ENCODE data around the gene ZDHHC13.

The ZDHHC13 gene

GRCh38 chr11:19116971-19117759, at the start of gene ZDHHC13:
TSS of gene ZDHHC13 (plus strand) at chr11:19117168. CDS start at chr11:19117250, 82 bp downstream.
- peak; percentile 91 for DNase-seq (ENCODE audit: low read depth)

- DNase-seq (ENCODE audit: low read depth) = peak; percentile 31
Measured at GRCh38 chr11:19071255-19071654, 45.7 kb upstream of the ZDHHC13 start.

GRCh38 chr11:19072464-19072863, 44.5 kb upstream of the ZDHHC13 start:
- DNase-seq (ENCODE audit: low read depth) = no peak

GRCh38 chr11:19073454-19074415, 43.2 kb upstream of the ZDHHC13 start:
- DNase-seq (ENCODE audit: low read depth) = no peak

- no peak for DNase-seq (ENCODE audit: low read depth)
Measured at GRCh38 chr11:19075636-19076035, 41.3 kb upstream of the ZDHHC13 start.

GRCh38 chr11:19076744-19077589, 40.0 kb upstream of the ZDHHC13 start:
- peak; percentile 48 for DNase-seq (ENCODE audit: low read depth)

GRCh38 chr11:19077965-19078364, 39.0 kb upstream of the ZDHHC13 start:
- no peak for DNase-seq (ENCODE audit: low read depth)

GRCh38 chr11:19079643-19080440, 37.1 kb upstream of the ZDHHC13 start:
- no peak for DNase-seq (ENCODE audit: low read depth)

GRCh38 chr11:19080579-19080993, 36.4 kb upstream of the ZDHHC13 start:
- no peak for DNase-seq (ENCODE audit: low read depth)

GRCh38 chr11:19083166-19083565, 33.8 kb upstream of the ZDHHC13 start:
- DNase-seq (ENCODE audit: low read depth) = no peak

- DNase-seq (ENCODE audit: low read depth) = no peak
Measured at GRCh38 chr11:19084661-19085315, 32.2 kb upstream of the ZDHHC13 start.

- no peak for DNase-seq (ENCODE audit: low read depth)
Measured at GRCh38 chr11:19087658-19088057, 29.3 kb upstream of the ZDHHC13 start.

GRCh38 chr11:19088791-19089190, 28.2 kb upstream of the ZDHHC13 start:
- DNase-seq (ENCODE audit: low read depth) = no peak

GRCh38 chr11:19089421-19089820, 27.5 kb upstream of the ZDHHC13 start:
- no peak for DNase-seq (ENCODE audit: low read depth)

- no peak for DNase-seq (ENCODE audit: low read depth)
Measured at GRCh38 chr11:19091366-19091765, 25.6 kb upstream of the ZDHHC13 start.

GRCh38 chr11:19092342-19092741, 24.6 kb upstream of the ZDHHC13 start:
- no peak for DNase-seq (ENCODE audit: low read depth)

- DNase-seq (ENCODE audit: low read depth) = no peak
Measured at GRCh38 chr11:19092850-19093249, 24.1 kb upstream of the ZDHHC13 start.

GRCh38 chr11:19093976-19094375, 23.0 kb upstream of the ZDHHC13 start:
- DNase-seq (ENCODE audit: low read depth) = no peak

- no peak for DNase-seq (ENCODE audit: low read depth)
Measured at GRCh38 chr11:19094859-19095258, 22.1 kb upstream of the ZDHHC13 start.

GRCh38 chr11:19099093-19099492, 17.9 kb upstream of the ZDHHC13 start:
- DNase-seq (ENCODE audit: low read depth) = no peak

- no peak for DNase-seq (ENCODE audit: low read depth)
Measured at GRCh38 chr11:19100885-19101284, 16.1 kb upstream of the ZDHHC13 start.
